Caco-2 (cell line): Measurements from ENCODE around the gene RALGAPA2. TPM values are rescaled to one million over a fixed set of nuclear protein-coding genes. Genes with fewer than 3 reads are reported as not detected.

Source experiments
- BruUV-seq: library from RNA; stranded (reverse); fragments of 400-500 nt; replicated peaks from 2 replicates; lab custom pipeline; 2021; lab: Mats Ljungman, UMichigan
- CTCF ChIA-PET: fragments of 300-600 bp; sonication (Branson Sonifier 250); formaldehyde crosslinking; loops from one replicate; lab custom pipeline; 2022; ENCODE audit warnings: antibody characterized with exemption; lab: Charles Lee
- POLR2A ChIA-PET: fragments of 300-600 bp; sonication (Branson Sonifier 250); formaldehyde crosslinking; loops from one replicate; lab custom pipeline; 2022; ENCODE audit warnings: antibody characterized with exemption; lab: Charles Lee
- DNase-seq, 2 experiments: peaks; one replicate each; pipeline versions ENCODE4 v3.0.0 to v3.0.0-alpha.2; 2020 to 2022
- H3K27me3 ChIP-seq: replicated peaks from 2 replicates; pipeline ENCODE4 v1.6.0; 2011; ENCODE audit warnings: low read length; ENCODE audit not compliant: control insufficient read depth, insufficient read depth
- H3K36me3 ChIP-seq: 2 replicates; pipeline ENCODE4 v1.5.1; 2011; ENCODE audit warnings: low read length; ENCODE audit not compliant: control insufficient read depth, insufficient read depth
- H3K4me1 ChIP-seq: fragments of 250-450 bp; sonication (Bioruptor Pico); 2 replicates; pipeline ENCODE4 v1.5.1; 2020; ENCODE audit warnings: mild to moderate bottlenecking
- H3K4me3 ChIP-seq: 2 replicates; pipeline ENCODE4 v1.5.1; 2011; ENCODE audit warnings: low read depth, mild to moderate bottlenecking, control low read depth, low read length
- H3K9me3 ChIP-seq: fragments of 250-450 bp; sonication (Bioruptor Pico); 2 replicates; pipeline ENCODE4 v1.5.1; 2020; ENCODE audit warnings: mild to moderate bottlenecking, moderate library complexity
- H3K27ac Mint-ChIP-seq: one replicate; pipeline ENCODE4 v1.8.0; 2022; ENCODE audit warnings: mixed read lengths; ENCODE audit not compliant: unreplicated experiment
- H3K27me3 Mint-ChIP-seq: one replicate; pipeline ENCODE4 v1.8.0; 2022; ENCODE audit warnings: mixed read lengths; ENCODE audit not compliant: insufficient read depth, unreplicated experiment
- H3K36me3 Mint-ChIP-seq: one replicate; pipeline ENCODE4 v1.8.0; 2022; ENCODE audit warnings: mild to moderate bottlenecking, mixed read lengths; ENCODE audit not compliant: insufficient read depth, unreplicated experiment
- H3K4me1 Mint-ChIP-seq: one replicate; pipeline ENCODE4 v1.8.0; 2022; ENCODE audit warnings: low read depth, mixed read lengths; ENCODE audit not compliant: unreplicated experiment
- H3K4me3 Mint-ChIP-seq: one replicate; pipeline ENCODE4 v1.8.0; 2022; ENCODE audit warnings: mild to moderate bottlenecking, moderate library complexity, mixed read lengths; ENCODE audit not compliant: unreplicated experiment
- H3K9me3 Mint-ChIP-seq: one replicate; pipeline ENCODE4 v1.8.0; 2022; ENCODE audit warnings: mixed read lengths; ENCODE audit not compliant: unreplicated experiment
- CTCF ChIP-seq, 2 experiments: fragments of 200-600 bp in 1 of 2; IDR thresholded peaks; 1 replicate in 1 of 2; 2 replicates in 1 of 2; pipeline versions ENCODE4 v1.5.1 to v1.8.0; 2011 to 2022; ENCODE audit warnings: antibody characterized with exemption in 1 of 2, control low read depth in 1 of 2, inconsistent platforms in 1 of 2, low read depth in 1 of 2, low read length in 1 of 2, mild to moderate bottlenecking in 1 of 2, moderate library complexity in 1 of 2; ENCODE audit not compliant: insufficient read depth in 1 of 2, severe bottlenecking in 1 of 2, unreplicated experiment in 1 of 2
- intact Hi-C: fragments of 100-400 bp; cut with micrococcal nuclease; formaldehyde crosslinking; loops from one replicate; pipeline ENCODE4 v1.10.0; 2022; ENCODE audit not compliant: unreplicated experiment
- total RNA-seq: library from RNA; stranded (reverse); gene quantifications from 2 replicates; pipeline ENCODE4 v1.2.3, GENCODE V29; 2022

RALGAPA2 gene
- total RNA-seq, 1 experiment from 2014 or later: 17.3 TPM

GRCh38 chr20:20524756-20525155 is 187.7 kb downstream of the RALGAPA2 start:
- H3K9me3 Mint-ChIP-seq: no peaks in the 10 kb centered on the region
- H3K4me3 Mint-ChIP-seq: no peak overlapping the region
- Histone ChIP-seq H3K4me3 (no peak overlapping the region), H3K27me3 (no peaks in the 10 kb centered on the region), H3K9me3 (no peaks in the 10 kb centered on the region), H3K4me1 (no peaks in the 10 kb centered on the region), H3K36me3 (no peaks in the 10 kb centered on the region)
- no peak overlapping the region for H3K27ac Mint-ChIP-seq
- CTCF ChIA-PET: no interaction called here
- no peak for TF ChIP-seq CTCF (IDR thresholded peaks at IDR 0.05; ENCODE audit: insufficient read depth in 1 of 2, low read depth in 1 of 2, low read length in 1 of 2, severe bottlenecking in 1 of 2, unreplicated experiment in 1 of 2)
- H3K36me3 Mint-ChIP-seq: peaks cover 10% of the 10 kb centered on the region
- no peak for DNase-seq
- BruUV-seq: no TSS peak
- H3K4me1 Mint-ChIP-seq: peaks cover 1% of the 10 kb centered on the region
- H3K27me3 Mint-ChIP-seq: no peaks in the 10 kb centered on the region
- POLR2A ChIA-PET: no interaction called here
- intact Hi-C loops: no loop called here

GRCh38 chr20:20521736-20522135 is 190.7 kb downstream of the RALGAPA2 start:
- ChIA-PET CTCF (no interaction called here), POLR2A (no interaction called here)
- H3K4me1 ChIP-seq: no peaks in the 10 kb centered on the region
- no TSS peak for BruUV-seq
- Mint-ChIP-seq H3K9me3 (no peaks in the 10 kb centered on the region), H3K27me3 (no peaks in the 10 kb centered on the region), H3K36me3 (peaks cover 10% of the 10 kb centered on the region), H3K4me1 (peaks cover 10% of the 10 kb centered on the region), H3K27ac (no peak overlapping the region), H3K4me3 (no peak overlapping the region)
- TF ChIP-seq CTCF (IDR thresholded peaks at IDR 0.05; ENCODE audit: insufficient read depth in 1 of 2, low read depth in 1 of 2, low read length in 1 of 2, severe bottlenecking in 1 of 2, unreplicated experiment in 1 of 2): no peak
- no peaks in the 10 kb centered on the region for H3K36me3 ChIP-seq
- H3K9me3 ChIP-seq: no peaks in the 10 kb centered on the region
- no peak overlapping the region for H3K4me3 ChIP-seq
- DNase-seq: no peak
- no peaks in the 10 kb centered on the region for H3K27me3 ChIP-seq
- intact Hi-C loops: no loop called here

- Histone ChIP-seq H3K4me1 (no peaks in the 10 kb centered on the region), H3K9me3 (no peaks in the 10 kb centered on the region), H3K4me3 (no peak overlapping the region), H3K36me3 (no peaks in the 10 kb centered on the region), H3K27me3 (no peaks in the 10 kb centered on the region)
- CTCF ChIA-PET: no interaction called here
- no peak for TF ChIP-seq CTCF (IDR thresholded peaks at IDR 0.05; ENCODE audit: insufficient read depth in 1 of 2, low read depth in 1 of 2, low read length in 1 of 2, severe bottlenecking in 1 of 2, unreplicated experiment in 1 of 2)
- POLR2A ChIA-PET: no interaction called here
- Mint-ChIP-seq H3K27ac (no peak overlapping the region), H3K27me3 (no peaks in the 10 kb centered on the region), H3K4me1 (peaks cover 10% of the 10 kb centered on the region), H3K4me3 (no peak overlapping the region), H3K36me3 (peaks cover 10% of the 10 kb centered on the region), H3K9me3 (no peaks in the 10 kb centered on the region)
- intact Hi-C loops: no loop called here
- no peak for DNase-seq
- no TSS peak for BruUV-seq
These were observed 191.7 kb downstream of the RALGAPA2 start for GRCh38 chr20:20520776-20521175.
